SKM-1 treated with dmso at 0.1 percent for 144 hours (cell line): ENCODE data around the gene MLC1.

ENCODE experiments used
- DNase-seq: peaks from one replicate; lab custom pipeline; 2025; ENCODE audit not compliant: unreplicated experiment; lab: John Stamatoyannopoulos, UW

MLC1 gene

GRCh38 chr22:50016988-50017700 is 68.1 kb downstream of the MLC1 start:
- no peak for DNase-seq

DNA sequence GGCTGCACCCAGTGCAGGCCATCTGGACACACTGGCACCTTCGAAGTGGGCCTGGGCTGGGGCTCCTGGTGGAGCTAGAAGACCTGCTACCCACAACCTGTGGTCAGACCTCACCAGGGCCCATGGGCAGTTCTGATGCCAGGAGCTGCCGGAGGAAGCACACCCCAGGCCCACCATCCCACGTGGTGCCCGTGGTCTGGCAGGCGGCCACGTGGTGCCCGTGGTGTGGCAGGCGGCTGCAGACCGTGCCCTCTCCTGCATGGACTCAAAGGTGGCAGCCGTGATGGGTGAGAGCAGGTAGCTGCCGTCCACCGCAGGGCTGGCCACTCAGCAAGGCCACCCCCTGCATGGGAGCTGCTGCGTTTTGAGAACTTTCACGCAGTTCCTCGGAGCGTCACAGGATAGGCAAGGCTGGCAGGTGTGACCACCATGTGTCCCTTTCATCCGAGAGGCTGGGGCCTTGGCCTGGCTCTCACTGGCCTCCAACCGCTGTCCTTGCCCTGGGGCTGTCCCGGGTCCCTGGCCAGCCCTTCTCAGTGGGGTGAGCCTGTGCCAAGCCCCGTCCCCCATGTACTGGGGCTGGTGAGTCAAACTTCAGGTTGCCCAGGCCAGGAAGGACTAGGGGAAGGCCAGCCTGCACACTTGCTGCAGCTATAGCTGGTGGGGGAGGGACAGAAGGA is 68.8 kb downstream of the MLC1 start:
- DNase-seq, result no peak

- DNase-seq, result no peak
Measured at GRCh38 chr22:50015451-50016307, 69.5 kb downstream of the MLC1 start.

- DNase-seq, result no peak
Measured at GRCh38 chr22:50014655-50015401, 70.4 kb downstream of the MLC1 start.

DNA sequence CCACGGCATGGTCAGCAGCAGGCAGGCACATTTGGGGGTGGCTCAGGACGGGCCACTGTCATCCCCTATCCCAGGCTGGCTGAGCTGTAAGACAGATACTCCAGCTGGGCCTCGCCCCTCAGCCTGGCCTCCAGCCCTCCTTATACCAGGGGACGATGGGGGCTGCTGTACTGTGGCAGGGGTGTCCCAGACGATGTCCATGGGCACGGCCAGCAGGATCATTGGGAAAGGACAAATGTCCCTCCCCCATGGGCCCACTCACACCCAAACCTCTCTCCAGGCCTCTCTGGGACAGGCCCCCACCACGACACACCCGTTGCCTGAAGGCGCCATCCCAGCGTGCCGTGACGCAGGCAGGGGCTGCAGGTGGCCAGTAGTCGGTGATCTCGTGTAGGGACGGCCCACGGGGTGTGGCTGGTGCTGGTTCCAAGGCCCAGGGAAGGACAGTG is 71.1 kb downstream of the MLC1 start:
- DNase-seq, result no peak

GRCh38 chr22:50012211-50013181 is 72.7 kb downstream of the MLC1 start, which contains the start of gene IL17REL:
IL17REL (minus strand) TSS chr22:50012765; CDS start chr22:50012646, 119 bp downstream.
- no peak for DNase-seq

GRCh38 chr22:50011447-50012210 is 73.6 kb downstream of the MLC1 start:
- DNase-seq, result no peak

DNA sequence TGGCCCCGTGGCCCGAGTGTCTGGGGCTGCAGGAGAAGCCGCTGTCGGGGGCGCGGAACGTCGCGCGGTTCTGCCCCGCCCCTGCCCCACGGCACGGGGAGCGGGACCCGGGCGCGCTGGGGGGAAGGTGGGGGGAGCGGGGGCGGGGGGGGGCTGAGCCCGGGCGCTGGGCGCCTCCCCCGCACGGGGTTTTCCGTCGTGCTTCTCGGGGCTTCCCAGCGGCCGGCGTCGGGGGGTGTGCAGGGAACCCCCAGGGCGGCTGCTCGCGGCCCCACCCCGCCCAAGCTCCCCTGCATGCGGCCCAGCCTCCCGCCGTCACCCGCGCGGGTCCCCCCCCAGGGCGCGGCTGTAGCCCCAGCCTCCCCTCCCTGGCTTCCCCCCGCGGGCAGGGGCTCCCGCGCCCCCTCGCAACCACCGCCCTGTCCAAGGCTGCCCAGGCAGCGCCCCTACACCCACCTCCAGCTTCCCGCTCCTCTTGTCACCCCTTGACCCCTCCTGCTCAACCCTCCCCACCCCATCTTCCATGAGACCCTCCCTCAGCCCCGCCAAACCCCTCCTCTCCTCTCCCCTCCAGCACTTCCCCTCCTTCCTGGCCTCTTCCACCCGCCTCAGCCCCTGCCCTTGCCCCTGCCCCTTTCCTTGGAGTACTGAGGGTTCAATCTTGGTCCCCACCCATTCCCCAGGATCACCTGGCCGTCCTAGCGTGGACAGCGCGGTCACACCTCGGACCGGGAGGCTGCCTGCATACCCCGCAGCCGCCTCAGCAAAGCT is 74.4 kb downstream of the MLC1 start:
- DNase-seq, result no peak

DNA sequence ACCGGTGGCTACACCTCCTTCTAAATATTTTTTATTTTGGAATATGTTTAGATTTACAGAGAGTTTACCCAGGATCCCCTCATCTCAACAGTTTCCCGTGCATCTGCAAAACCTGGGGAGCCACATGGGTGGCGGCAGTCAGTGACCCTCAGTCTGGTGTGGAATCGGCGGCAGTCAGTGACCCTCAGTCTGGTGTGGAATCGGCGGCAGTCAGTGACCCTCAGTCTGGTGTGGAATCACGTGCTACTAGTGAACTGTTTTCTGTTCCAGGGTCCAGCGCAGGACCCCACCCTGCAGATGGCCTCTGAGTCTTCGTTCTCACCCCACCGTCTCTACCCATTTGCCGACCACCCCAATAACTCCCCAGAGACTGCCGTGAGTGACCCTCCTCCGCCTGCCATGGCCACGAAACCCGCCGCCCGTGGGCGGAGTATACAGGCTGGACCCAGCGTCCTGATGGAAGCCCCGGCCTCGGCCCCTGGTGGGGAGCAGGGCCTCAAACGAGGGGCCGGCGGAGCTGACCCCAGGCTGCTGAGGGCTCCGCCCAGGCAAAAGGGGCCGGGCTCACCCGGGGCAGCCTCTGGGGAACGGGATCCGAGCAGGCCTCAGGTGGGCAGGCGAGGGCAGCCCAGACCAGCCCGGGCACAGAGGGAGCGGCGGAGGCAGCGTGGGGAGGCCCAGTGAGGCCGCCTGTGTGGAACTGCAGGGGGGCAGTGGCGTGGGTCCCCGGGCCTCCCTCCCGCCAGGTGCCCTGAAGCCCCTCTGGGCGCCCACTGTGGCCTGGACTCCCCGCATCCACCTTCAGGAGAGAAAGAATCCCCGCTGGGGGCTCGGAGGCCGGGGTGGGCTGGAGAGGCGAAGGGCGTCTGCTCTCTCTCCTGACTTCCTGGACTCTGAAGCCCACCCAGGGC is 75.2 kb downstream of the MLC1 start:
- no peak for DNase-seq
